ENCODE data around the gene LPAR1. TPM values are rescaled to one million over a fixed set of nuclear protein-coding genes. Genes with fewer than 3 reads are reported as not detected.

LPAR1 gene
- total RNA-seq, 1 donor from 2014 or later: 5.6 TPM

- H3K4me3 Mint-ChIP-seq (ENCODE audit: unreplicated experiment): no peak overlapping the region
- TF ChIP-seq CTCF (IDR thresholded peaks at IDR 0.05; ENCODE audit: unreplicated experiment): no peak
- peaks cover 1% of the 10 kb centered on the region for H3K27me3 Mint-ChIP-seq (ENCODE audit: unreplicated experiment)
- no peak for DNase-seq (ENCODE audit: low spot score)
- H3K27ac Mint-ChIP-seq (ENCODE audit: unreplicated experiment): no peak overlapping the region
- H3K36me3 Mint-ChIP-seq (ENCODE audit: low read depth, unreplicated experiment): no peaks in the 10 kb centered on the region
- no peaks in the 10 kb centered on the region for H3K9me3 Mint-ChIP-seq (ENCODE audit: unreplicated experiment)
- no peaks in the 10 kb centered on the region for H3K4me1 Mint-ChIP-seq (ENCODE audit: unreplicated experiment)
These were observed 192.1 kb downstream of the LPAR1 start for GRCh38 chr9:110846215-110846614.

GRCh38 chr9:110844121-110844520 lies 194.1 kb downstream of the LPAR1 start:
- peaks cover 1% of the 10 kb centered on the region for H3K27me3 Mint-ChIP-seq (ENCODE audit: unreplicated experiment)
- H3K27ac Mint-ChIP-seq (ENCODE audit: unreplicated experiment): no peak overlapping the region
- H3K4me1 Mint-ChIP-seq (ENCODE audit: unreplicated experiment): no peaks in the 10 kb centered on the region
- TF ChIP-seq CTCF (IDR thresholded peaks at IDR 0.05; ENCODE audit: unreplicated experiment): no peak
- no peaks in the 10 kb centered on the region for H3K36me3 Mint-ChIP-seq (ENCODE audit: low read depth, unreplicated experiment)
- H3K9me3 Mint-ChIP-seq (ENCODE audit: unreplicated experiment): no peaks in the 10 kb centered on the region
- no peak for DNase-seq (ENCODE audit: low spot score)
- H3K4me3 Mint-ChIP-seq (ENCODE audit: unreplicated experiment): no peak overlapping the region

GRCh38 chr9:110842986-110843385 lies 195.3 kb downstream of the LPAR1 start:
- no peak for DNase-seq (ENCODE audit: low spot score)
- H3K4me1 Mint-ChIP-seq (ENCODE audit: unreplicated experiment): no peaks in the 10 kb centered on the region
- H3K27me3 Mint-ChIP-seq (ENCODE audit: unreplicated experiment): peaks cover 1% of the 10 kb centered on the region
- no peak for TF ChIP-seq CTCF (IDR thresholded peaks at IDR 0.05; ENCODE audit: unreplicated experiment)
- no peak overlapping the region for H3K4me3 Mint-ChIP-seq (ENCODE audit: unreplicated experiment)
- no peaks in the 10 kb centered on the region for H3K9me3 Mint-ChIP-seq (ENCODE audit: unreplicated experiment)
- H3K27ac Mint-ChIP-seq (ENCODE audit: unreplicated experiment): no peak overlapping the region
- no peaks in the 10 kb centered on the region for H3K36me3 Mint-ChIP-seq (ENCODE audit: low read depth, unreplicated experiment)

- DNase-seq (ENCODE audit: low spot score): no peak
- H3K9me3 Mint-ChIP-seq (ENCODE audit: unreplicated experiment): no peaks in the 10 kb centered on the region
These were observed 196.1 kb downstream of the LPAR1 start for GRCh38 chr9:110842169-110842568.

More at GRCh38 chr9:110842169-110842568, 196.1 kb downstream of the LPAR1 start:
- no peak for TF ChIP-seq CTCF (IDR thresholded peaks at IDR 0.05; ENCODE audit: unreplicated experiment)
- H3K27me3 Mint-ChIP-seq (ENCODE audit: unreplicated experiment): peaks cover 1% of the 10 kb centered on the region
- H3K27ac Mint-ChIP-seq (ENCODE audit: unreplicated experiment): no peak overlapping the region
- H3K4me1 Mint-ChIP-seq (ENCODE audit: unreplicated experiment): no peaks in the 10 kb centered on the region
- H3K36me3 Mint-ChIP-seq (ENCODE audit: low read depth, unreplicated experiment): no peaks in the 10 kb centered on the region
- no peak overlapping the region for H3K4me3 Mint-ChIP-seq (ENCODE audit: unreplicated experiment)
